CD8-positive, alpha-beta memory T cell (primary cell): ENCODE results near the gene KRTAP4-12. TPM values are rescaled to one million over a fixed set of nuclear protein-coding genes. Genes with fewer than 3 reads are reported as not detected.
"Not testable (repeated sequence)": the region's sequence is repeated elsewhere in the genome, so short reads cannot be mapped to it uniquely, and the experiment has no call there.

ENCODE experiments used
- CTCF ChIA-PET: fragments of 350-600 bp; sonication (Branson Sonifier 250); formaldehyde crosslinking; loops from one replicate; lab custom pipeline; 2021; ENCODE audit warnings: antibody characterized with exemption; lab: Charles Lee
- POLR2A ChIA-PET: fragments of 350-600 bp; sonication (Branson Sonifier 250); formaldehyde crosslinking; loops from one replicate; lab custom pipeline; 2021; ENCODE audit warnings: antibody characterized with exemption; lab: Charles Lee
- DNase-seq, 5 donors: peaks; one replicate each; pipeline versions ENCODE4 v3.0.0 to v3.0.0-alpha.2; 2020 to 2022; ENCODE audit warnings: mixed read lengths in 1 of 5
- H3K27ac ChIP-seq: one replicate; pipeline ENCODE4 v1.7.0; 2013; ENCODE audit warnings: low read depth, mild to moderate bottlenecking, low read length, moderate library complexity
- H3K27me3 ChIP-seq: 2 replicates; pipeline ENCODE4 v1.7.0; 2013; ENCODE audit warnings: low read length, mild to moderate bottlenecking; ENCODE audit not compliant: insufficient read depth, poor library complexity, severe bottlenecking
- H3K36me3 ChIP-seq: 2 replicates; pipeline ENCODE4 v1.7.0; 2013; ENCODE audit warnings: mild to moderate bottlenecking, low read length, moderate library complexity; ENCODE audit not compliant: insufficient read depth
- H3K4me1 ChIP-seq: 2 replicates; pipeline ENCODE4 v1.7.0; 2013; ENCODE audit warnings: mild to moderate bottlenecking, low read length, moderate library complexity; ENCODE audit not compliant: insufficient read depth
- H3K4me3 ChIP-seq: 2 replicates; pipeline ENCODE4 v1.7.0; 2013; ENCODE audit warnings: mild to moderate bottlenecking, low read length
- H3K9me3 ChIP-seq: 2 replicates; pipeline ENCODE4 v1.7.0; 2013; ENCODE audit warnings: mild to moderate bottlenecking, low read length
- H3K27ac Mint-ChIP-seq, 8 donors: one replicate each; pipeline ENCODE4 v1.8.0; 2020 to 2021; ENCODE audit warnings: mixed read lengths in 8 of 8, mild to moderate bottlenecking in 6 of 8, inconsistent platforms in 3 of 8, moderate library complexity in 3 of 8
- H3K27me3 Mint-ChIP-seq, 2 donors: one replicate each; pipeline ENCODE4 v1.8.0; 2020 to 2021; ENCODE audit warnings: mixed read lengths in 2 of 2, mild to moderate bottlenecking in 1 of 2, moderate library complexity in 1 of 2
- H3K36me3 Mint-ChIP-seq, 3 donors: one replicate each; pipeline ENCODE4 v1.8.0; 2020 to 2021; ENCODE audit warnings: mixed read lengths in 3 of 3, inconsistent platforms in 1 of 3, mild to moderate bottlenecking in 1 of 3
- H3K4me1 Mint-ChIP-seq, 3 donors: one replicate each; pipeline ENCODE4 v1.8.0; 2020 to 2021; ENCODE audit warnings: mixed read lengths in 3 of 3, inconsistent platforms in 1 of 3, mild to moderate bottlenecking in 1 of 3
- H3K4me3 Mint-ChIP-seq, 7 donors: one replicate each; pipeline ENCODE4 v1.8.0; 2020 to 2021; ENCODE audit warnings: mixed read lengths in 7 of 7, mild to moderate bottlenecking in 6 of 7, moderate library complexity in 4 of 7, inconsistent platforms in 2 of 7
- H3K9me3 Mint-ChIP-seq, 5 donors: one replicate each; pipeline ENCODE4 v1.8.0; 2020 to 2022; ENCODE audit warnings: mixed read lengths in 5 of 5, mild to moderate bottlenecking in 3 of 5, moderate library complexity in 2 of 5, inconsistent platforms in 1 of 5
- polyA plus RNA-seq: library from polyadenylated mRNA; unstranded; fragments of 300-500 nt; fragmentation: Illumina TruSeq; gene quantifications from one replicate; pipeline ENCODE4 v1.2.3, GENCODE V29; 2021
- total RNA-seq, 2 experiments: library from RNA; stranded (reverse); gene quantifications; one replicate each; pipeline ENCODE4 v1.2.3, GENCODE V29; 2021

The KRTAP4-12 gene
- total and polyA plus RNA-seq, 3 experiments from 2014 or later = not detected

DNA sequence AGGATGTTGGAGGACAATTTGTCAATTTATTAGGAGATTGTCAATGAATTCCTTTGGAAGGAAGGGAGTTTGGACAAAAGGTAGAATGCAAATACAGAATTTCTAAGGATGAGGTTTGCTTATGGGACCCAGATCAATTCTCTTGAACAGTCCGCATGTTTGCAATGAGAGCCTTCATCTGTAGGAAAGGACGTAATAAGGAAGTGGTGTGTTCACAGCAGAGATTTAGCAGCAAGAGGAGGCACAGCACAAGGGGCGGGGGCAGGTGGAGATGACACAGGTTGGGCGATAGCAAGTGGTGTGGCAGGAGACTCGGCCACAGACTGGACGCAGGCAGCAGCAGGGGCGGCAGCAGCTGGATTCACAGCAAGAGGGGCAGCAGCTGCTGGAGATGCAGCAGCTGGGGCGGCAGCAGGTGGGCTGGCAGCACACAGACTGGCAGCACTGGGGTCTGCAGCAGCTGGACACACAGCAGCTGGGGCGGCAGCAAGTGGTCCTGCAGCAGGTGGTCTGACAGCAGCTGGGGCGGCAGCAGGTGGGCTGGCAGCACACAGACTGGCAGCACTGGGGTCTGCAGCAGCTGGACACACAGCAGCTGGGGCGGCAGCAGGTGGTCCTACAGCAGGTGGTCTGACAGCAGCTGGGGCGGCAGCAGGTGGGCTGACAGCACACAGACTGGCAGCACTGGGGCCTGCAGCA lies 541 bp downstream of the KRTAP4-12 start:
- H3K36me3 ChIP-seq, H3K27ac ChIP-seq, H3K36me3 Mint-ChIP-seq, H3K4me3 ChIP-seq, H3K9me3 ChIP-seq, H3K27me3 ChIP-seq, CTCF ChIA-PET, H3K9me3 Mint-ChIP-seq, POLR2A ChIA-PET: not testable (repeated sequence)
- peaks cover 3 to 33% of the 10 kb centered on the region in 2 donors for H3K27me3 Mint-ChIP-seq
- peak overlapping the region in 5 of 8 donors; percentile 0 to 62 (median 26) for H3K27ac Mint-ChIP-seq
- H3K4me3 Mint-ChIP-seq = peak overlapping the region in 6 of 7 donors; percentile 3 to 80 (median 50)
- H3K4me1 ChIP-seq = peaks cover 51% of the 10 kb centered on the region
- DNase-seq = peak in 1 of 5 donors; percentile 30
- H3K4me1 Mint-ChIP-seq = peaks cover 44 to 59% (median 51%) of the 10 kb centered on the region in 3 donors

GRCh38 chr17:41121742-41122141 lies 2.2 kb downstream of the KRTAP4-12 start:
- Mint-ChIP-seq H3K9me3 (peaks cover 0 to 3% (median 0%) of the 10 kb centered on the region in 5 donors), H3K4me3 (no peak overlapping the region), H3K36me3 (peaks cover 0 to 5% (median 0%) of the 10 kb centered on the region in 3 donors), H3K27me3 (peaks cover 4 to 44% of the 10 kb centered on the region in 2 donors), H3K27ac (no peak overlapping the region), H3K4me1 (peaks cover 44 to 54% (median 51%) of the 10 kb centered on the region in 3 donors)
- ChIA-PET POLR2A (no interaction called here), CTCF (no interaction called here)
- H3K4me3 ChIP-seq = no peak overlapping the region
- peaks cover 51% of the 10 kb centered on the region for H3K4me1 ChIP-seq
- DNase-seq = no peak
- no peaks in the 10 kb centered on the region for H3K9me3 ChIP-seq
- no peaks in the 10 kb centered on the region for H3K36me3 ChIP-seq
- no peak overlapping the region for H3K27ac ChIP-seq
- no peaks in the 10 kb centered on the region for H3K27me3 ChIP-seq

DNA sequence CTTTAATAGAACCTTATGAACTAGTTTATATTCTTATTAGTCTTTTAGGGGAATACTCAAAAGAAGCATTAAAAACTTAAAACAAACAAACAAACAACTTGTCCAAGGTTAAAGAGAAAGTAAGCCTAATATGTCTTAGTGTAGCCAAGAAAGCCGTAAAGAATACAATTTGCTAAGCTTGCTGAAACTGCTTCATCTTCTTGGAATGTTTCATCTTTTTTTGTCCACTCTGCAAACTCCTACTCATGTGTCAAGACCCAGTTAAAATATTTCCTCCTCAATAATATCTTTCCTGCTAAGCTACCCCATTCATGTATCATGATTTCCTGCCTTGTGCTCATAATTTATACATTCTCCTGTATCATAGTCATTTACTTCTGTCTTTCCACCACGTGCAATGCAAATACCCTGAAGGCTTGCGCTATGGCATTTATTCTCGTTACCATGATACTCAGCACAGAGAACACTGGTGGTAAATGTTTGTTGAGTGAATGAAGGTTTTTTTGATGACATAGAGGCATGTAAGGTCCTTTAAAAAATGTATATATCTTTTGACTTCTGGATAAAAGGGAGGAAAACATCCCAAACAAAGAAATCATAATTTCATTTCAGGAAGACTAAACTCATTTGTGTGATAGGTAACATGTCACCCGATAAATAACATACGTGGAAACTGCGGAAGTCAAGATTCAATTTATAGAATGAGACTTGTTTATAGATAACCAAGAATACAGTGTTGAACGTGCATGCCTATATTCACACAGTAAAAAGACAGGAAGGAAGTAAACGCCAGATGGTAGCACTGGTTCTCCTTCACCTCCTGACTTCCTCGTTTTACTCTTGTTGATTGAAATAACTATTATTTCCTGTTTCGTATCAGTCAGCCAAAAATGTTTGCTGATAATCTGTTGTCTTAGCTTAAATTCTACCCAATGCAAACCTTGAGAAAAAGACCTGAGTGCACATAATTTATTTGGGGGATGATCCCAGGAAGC lies 4.0 kb downstream of the KRTAP4-12 start:
- H3K4me1 ChIP-seq = peaks cover 35% of the 10 kb centered on the region
- peak in 1 of 5 donors; percentile 33 for DNase-seq
- POLR2A ChIA-PET, H3K36me3 ChIP-seq, H3K4me3 ChIP-seq, H3K9me3 ChIP-seq, H3K27ac ChIP-seq, H3K9me3 Mint-ChIP-seq, CTCF ChIA-PET, H3K36me3 Mint-ChIP-seq, H3K27me3 ChIP-seq: not testable (repeated sequence)
- H3K4me3 Mint-ChIP-seq = peak overlapping the region in 5 of 7 donors; percentile 2 to 63 (median 55)
- H3K4me1 Mint-ChIP-seq = peaks cover 29 to 40% (median 35%) of the 10 kb centered on the region in 3 donors
- peak overlapping the region in 5 of 8 donors; percentile 46 to 91 (median 74) for H3K27ac Mint-ChIP-seq
- peaks cover 1 to 55% of the 10 kb centered on the region in 2 donors for H3K27me3 Mint-ChIP-seq

- H3K27me3 ChIP-seq = no peaks in the 10 kb centered on the region
- peaks cover 0 to 1% (median 0%) of the 10 kb centered on the region in 5 donors for H3K9me3 Mint-ChIP-seq
- H3K27me3 Mint-ChIP-seq = peaks cover 5 to 56% of the 10 kb centered on the region in 2 donors
- no peak overlapping the region for H3K27ac ChIP-seq
- ChIA-PET CTCF (no interaction called here), POLR2A (interaction anchor here (0.6 kb wide), 1 partner anchor 35 kb away, joined by 3 read pairs; the partner anchor contains the start of gene KRTAP4-7)
- H3K4me1 ChIP-seq = peaks cover 22% of the 10 kb centered on the region
- H3K27ac Mint-ChIP-seq = no peak overlapping the region
- H3K36me3 ChIP-seq = no peaks in the 10 kb centered on the region
- H3K36me3 Mint-ChIP-seq = peaks cover 0 to 5% (median 0%) of the 10 kb centered on the region in 3 donors
- H3K9me3 ChIP-seq = no peaks in the 10 kb centered on the region
- H3K4me3 Mint-ChIP-seq = no peak overlapping the region
- peaks cover 18 to 30% (median 24%) of the 10 kb centered on the region in 3 donors for H3K4me1 Mint-ChIP-seq
- no peak for DNase-seq
- no peak overlapping the region for H3K4me3 ChIP-seq
Observed at GRCh38 chr17:41118721-41119120, 5.3 kb downstream of the KRTAP4-12 start.

DNA sequence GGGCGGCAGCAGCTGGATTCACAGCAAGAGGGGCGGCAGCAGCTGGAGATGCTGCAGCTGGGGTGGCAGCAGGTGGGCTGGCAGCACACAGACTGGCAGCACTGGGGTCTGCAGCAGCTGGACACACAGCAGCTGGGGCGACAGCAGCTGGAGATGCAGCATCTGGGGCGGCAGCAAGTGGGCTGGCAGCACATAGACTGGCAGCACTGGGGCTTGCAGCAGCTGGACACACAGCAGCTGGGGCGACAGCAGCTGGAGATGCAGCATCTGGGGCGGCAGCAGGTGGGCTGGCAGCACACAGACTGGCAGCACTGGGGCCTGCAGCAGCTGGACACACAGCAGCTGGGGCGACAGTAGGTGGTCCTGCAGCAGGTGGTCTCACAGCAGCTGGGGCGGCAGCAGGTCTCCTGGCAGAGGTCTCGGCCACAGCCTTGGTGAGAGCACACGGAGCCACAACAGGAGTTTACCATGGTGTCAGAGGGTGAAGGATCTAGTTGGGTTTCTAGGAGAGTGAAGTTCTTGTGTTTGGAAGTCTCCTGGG lies 6.1 kb downstream of the KRTAP4-12 start, which contains the start of gene KRTAP4-11:
Gene KRTAP4-11, minus strand, starts transcription at position 528 of the 541 bp plus-strand sequence. Its CDS starts 58 bp downstream, at position 470.
- H3K27me3 ChIP-seq, H3K36me3 Mint-ChIP-seq, H3K4me3 ChIP-seq, H3K36me3 ChIP-seq, DNase-seq, H3K9me3 ChIP-seq, CTCF ChIA-PET, H3K27ac Mint-ChIP-seq, H3K4me3 Mint-ChIP-seq, H3K9me3 Mint-ChIP-seq, H3K27ac ChIP-seq: not testable (repeated sequence)
- peaks cover 12 to 24% (median 17%) of the 10 kb centered on the region in 3 donors for H3K4me1 Mint-ChIP-seq
- peaks cover 5 to 54% of the 10 kb centered on the region in 2 donors for H3K27me3 Mint-ChIP-seq
- POLR2A ChIA-PET = interaction anchor here (0.6 kb wide), 1 partner anchor 34 kb away, joined by 3 read pairs; the partner anchor contains the start of gene KRTAP4-7
- peaks cover 17% of the 10 kb centered on the region for H3K4me1 ChIP-seq

DNA sequence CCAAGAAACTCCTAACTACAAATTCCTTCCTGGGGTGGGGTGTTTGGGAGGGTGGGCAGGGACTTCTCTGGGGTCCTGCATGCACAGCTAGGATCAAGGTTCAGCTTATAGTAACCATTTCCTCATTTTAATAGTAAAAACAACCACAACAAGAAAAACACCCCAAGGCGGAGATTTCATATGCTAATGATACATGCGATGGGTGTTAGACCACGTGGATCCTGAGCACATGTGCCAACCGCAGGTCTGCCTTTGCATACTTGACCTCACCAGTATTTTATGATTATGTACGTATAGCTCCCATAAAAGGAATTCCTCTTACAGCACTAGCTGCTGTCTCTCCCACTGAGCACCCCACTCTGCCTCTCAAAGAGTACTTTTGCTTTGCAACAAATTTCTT lies 7.7 kb downstream of the KRTAP4-12 start:
- ChIA-PET POLR2A (no interaction called here), CTCF (no interaction called here)
- peaks cover 0 to 2% (median 0%) of the 10 kb centered on the region in 5 donors for H3K9me3 Mint-ChIP-seq
- no peak overlapping the region for H3K4me3 Mint-ChIP-seq
- peak overlapping the region in 1 of 8 donors; percentile 38 for H3K27ac Mint-ChIP-seq
- no peak for DNase-seq
- H3K36me3 ChIP-seq = no peaks in the 10 kb centered on the region
- peaks cover 5 to 49% of the 10 kb centered on the region in 2 donors for H3K27me3 Mint-ChIP-seq
- H3K4me1 Mint-ChIP-seq = peaks cover 12 to 20% (median 15%) of the 10 kb centered on the region in 3 donors
- H3K4me1 ChIP-seq = peaks cover 15% of the 10 kb centered on the region
- peaks cover 0 to 10% (median 0%) of the 10 kb centered on the region in 3 donors for H3K36me3 Mint-ChIP-seq
- no peak overlapping the region for H3K4me3 ChIP-seq
- no peaks in the 10 kb centered on the region for H3K9me3 ChIP-seq
- H3K27ac ChIP-seq = no peak overlapping the region
- H3K27me3 ChIP-seq = no peaks in the 10 kb centered on the region

GRCh38 chr17:41111151-41111885 lies 12.7 kb downstream of the KRTAP4-12 start:
- Histone ChIP-seq H3K36me3 (no peaks in the 10 kb centered on the region), H3K27me3 (no peaks in the 10 kb centered on the region), H3K4me3 (no peak overlapping the region), H3K27ac (no peak overlapping the region), H3K4me1 (no peaks in the 10 kb centered on the region), H3K9me3 (no peaks in the 10 kb centered on the region)
- H3K9me3 Mint-ChIP-seq = peaks cover 0 to 5% (median 0%) of the 10 kb centered on the region in 5 donors
- no peak overlapping the region for H3K27ac Mint-ChIP-seq
- H3K36me3 Mint-ChIP-seq = peaks cover 0 to 9% (median 0%) of the 10 kb centered on the region in 3 donors
- ChIA-PET POLR2A (no interaction called here), CTCF (no interaction called here)
- H3K4me1 Mint-ChIP-seq = peaks cover 0 to 6% (median 4%) of the 10 kb centered on the region in 3 donors
- DNase-seq = no peak
- H3K27me3 Mint-ChIP-seq = peaks cover 4 to 57% of the 10 kb centered on the region in 2 donors
- H3K4me3 Mint-ChIP-seq = no peak overlapping the region
